Measurements from ENCODE around the gene POU2F1. TPM values are rescaled to one million over a fixed set of nuclear protein-coding genes. Genes with fewer than 3 reads are reported as not detected.
"Not testable (repeated sequence)": the region's sequence is repeated elsewhere in the genome, so short reads cannot be mapped to it uniquely, and the experiment has no call there.

POU2F1 gene
- total RNA-seq, 1 experiment from 2014 or later: 19.0 TPM

- DNase-seq (ENCODE audit: low spot score): peak; percentile 45
- in situ Hi-C loops (cut with HindIII; ENCODE audit: low sequenced_read_pairs): no loop called here
Observed at GRCh38 chr1:167225920-167226319, 5.2 kb downstream of the POU2F1 start.

- in situ Hi-C loops (cut with HindIII; ENCODE audit: low sequenced_read_pairs): no loop called here
- DNase-seq (ENCODE audit: low spot score): no peak
Observed at GRCh38 chr1:167227934-167228378, 7.3 kb downstream of the POU2F1 start.

GRCh38 chr1:167229719-167230385 is 9.2 kb downstream of the POU2F1 start:
- no peak for DNase-seq (ENCODE audit: low spot score)
- in situ Hi-C loops (cut with HindIII; ENCODE audit: low sequenced_read_pairs): no loop called here

GRCh38 chr1:167230437-167230836 is 9.8 kb downstream of the POU2F1 start:
- no peak for DNase-seq (ENCODE audit: low spot score)
- in situ Hi-C loops (cut with HindIII; ENCODE audit: low sequenced_read_pairs): no loop called here

- no peak for DNase-seq (ENCODE audit: low spot score)
- in situ Hi-C loops (cut with HindIII; ENCODE audit: low sequenced_read_pairs): no loop called here
Observed at GRCh38 chr1:167231873-167232450, 11.3 kb downstream of the POU2F1 start.

GRCh38 chr1:167232801-167233200 is 12.1 kb downstream of the POU2F1 start:
- in situ Hi-C loops (cut with HindIII; ENCODE audit: low sequenced_read_pairs): no loop called here
- DNase-seq (ENCODE audit: low spot score): no peak

- in situ Hi-C loops (cut with HindIII; ENCODE audit: low sequenced_read_pairs): no loop called here
- no peak for DNase-seq (ENCODE audit: low spot score)
Observed at GRCh38 chr1:167233373-167233772, 12.7 kb downstream of the POU2F1 start.

- DNase-seq (ENCODE audit: low spot score): no peak
- in situ Hi-C loops (cut with HindIII; ENCODE audit: low sequenced_read_pairs): no loop called here
Observed at GRCh38 chr1:167237000-167237399, 16.3 kb downstream of the POU2F1 start.

- in situ Hi-C loops (cut with HindIII; ENCODE audit: low sequenced_read_pairs): no loop called here
- DNase-seq (ENCODE audit: low spot score): no peak
Observed at GRCh38 chr1:167238713-167239112, 18.0 kb downstream of the POU2F1 start.

GRCh38 chr1:167239257-167239656 is 18.6 kb downstream of the POU2F1 start:
- in situ Hi-C loops (cut with HindIII; ENCODE audit: low sequenced_read_pairs): no loop called here

GRCh38 chr1:167244244-167244643 is 23.6 kb downstream of the POU2F1 start:
- in situ Hi-C loops (cut with HindIII; ENCODE audit: low sequenced_read_pairs): no loop called here
- no peak for DNase-seq (ENCODE audit: low spot score)

More at GRCh38 chr1:167239257-167239656, 18.6 kb downstream of the POU2F1 start:
- DNase-seq (ENCODE audit: low spot score): no peak

- DNase-seq (ENCODE audit: low spot score); in situ Hi-C loops (cut with HindIII; ENCODE audit: low sequenced_read_pairs): not testable (repeated sequence)
Observed at GRCh38 chr1:167245168-167245567, 24.5 kb downstream of the POU2F1 start.

GRCh38 chr1:167246971-167247370 is 26.3 kb downstream of the POU2F1 start:
- in situ Hi-C loops (cut with HindIII; ENCODE audit: low sequenced_read_pairs): no loop called here
- DNase-seq (ENCODE audit: low spot score): no peak

- in situ Hi-C loops (cut with HindIII; ENCODE audit: low sequenced_read_pairs): no loop called here
- no peak for DNase-seq (ENCODE audit: low spot score)
Observed at GRCh38 chr1:167247754-167248153, 27.1 kb downstream of the POU2F1 start.

- in situ Hi-C loops (cut with HindIII; ENCODE audit: low sequenced_read_pairs): no loop called here
- no peak for DNase-seq (ENCODE audit: low spot score)
Observed at GRCh38 chr1:167248707-167249642, 28.3 kb downstream of the POU2F1 start.

GRCh38 chr1:167249702-167250101 is 29.0 kb downstream of the POU2F1 start:
- in situ Hi-C loops (cut with HindIII; ENCODE audit: low sequenced_read_pairs): no loop called here
- no peak for DNase-seq (ENCODE audit: low spot score)

GRCh38 chr1:167250482-167250881 is 29.8 kb downstream of the POU2F1 start:
- DNase-seq (ENCODE audit: low spot score): no peak
- in situ Hi-C loops (cut with HindIII; ENCODE audit: low sequenced_read_pairs): no loop called here

GRCh38 chr1:167251472-167251871 is 30.8 kb downstream of the POU2F1 start:
- in situ Hi-C loops (cut with HindIII; ENCODE audit: low sequenced_read_pairs): no loop called here
- DNase-seq (ENCODE audit: low spot score): no peak

GRCh38 chr1:167252986-167253385 is 32.3 kb downstream of the POU2F1 start:
- DNase-seq (ENCODE audit: low spot score): no peak
- in situ Hi-C loops (cut with HindIII; ENCODE audit: low sequenced_read_pairs): no loop called here

GRCh38 chr1:167258858-167259257 is 38.2 kb downstream of the POU2F1 start:
- DNase-seq (ENCODE audit: low spot score): peak; percentile 72
- in situ Hi-C loops (cut with HindIII; ENCODE audit: low sequenced_read_pairs): no loop called here

All from G401 (cell line).